Liver (tissue), 9 donors: ENCODE measurements around the gene TTLL4. TPM values are rescaled to one million over a fixed set of nuclear protein-coding genes. Genes with fewer than 3 reads are reported as not detected.

Source experiments
- DNase-seq: peaks from one replicate; pipeline ENCODE4 v3.0.0-alpha.2; 2017; ENCODE audit warnings: low spot score
- H3K27ac ChIP-seq, 2 donors: one replicate each; pipeline ENCODE4 v1.7.0; 2013; ENCODE audit warnings: inconsistent platforms in 2 of 2, low read length in 2 of 2, control low read depth in 1 of 2, low read depth in 1 of 2, mild to moderate bottlenecking in 1 of 2
- H3K27me3 ChIP-seq, 4 donors: one replicate each; pipeline versions ENCODE4 v1.6.1 to v1.7.0; 2013; ENCODE audit warnings: low read length in 3 of 4, inconsistent platforms in 1 of 4, mild to moderate bottlenecking in 1 of 4, moderate library complexity in 1 of 4; ENCODE audit not compliant: control insufficient read depth in 4 of 4, insufficient read depth in 4 of 4
- H3K36me3 ChIP-seq, 4 donors: one replicate each; pipeline versions ENCODE4 v1.6.1 to v1.7.0; 2013; ENCODE audit warnings: low read length in 3 of 4, mild to moderate bottlenecking in 3 of 4, low read depth in 1 of 4, moderate library complexity in 1 of 4; ENCODE audit not compliant: control insufficient read depth in 4 of 4, insufficient read depth in 3 of 4
- H3K4me1 ChIP-seq, 4 donors: one replicate each; pipeline versions ENCODE4 v1.6.1 to v1.7.0; 2013; ENCODE audit warnings: low read length in 3 of 4, mild to moderate bottlenecking in 3 of 4, moderate library complexity in 1 of 4; ENCODE audit not compliant: control insufficient read depth in 4 of 4, insufficient read depth in 4 of 4
- H3K4me3 ChIP-seq, 3 donors: one replicate each; pipeline versions ENCODE4 v1.6.1 to v1.7.0; 2013; ENCODE audit warnings: low read length in 3 of 3, control low read depth in 1 of 3, low read depth in 1 of 3, mild to moderate bottlenecking in 1 of 3
- H3K9ac ChIP-seq, 2 donors: one replicate each; pipeline ENCODE4 v1.7.0; 2013; ENCODE audit warnings: low read length in 2 of 2, mild to moderate bottlenecking in 2 of 2, moderate library complexity in 2 of 2, control low read depth in 1 of 2, low read depth in 1 of 2
- H3K9me3 ChIP-seq, 4 donors: one replicate each; pipeline versions ENCODE4 v1.6.1 to v1.7.0; 2013; ENCODE audit warnings: low read length in 3 of 4; ENCODE audit not compliant: control insufficient read depth in 4 of 4
- EGR1 ChIP-seq, 2 donors: IDR thresholded peaks; 2 replicates each; pipeline ENCODE4 v1.6.1; 2016 to 2018; ENCODE audit warnings: antibody characterized with exemption in 2 of 2, low read depth in 2 of 2
- FOXA2 ChIP-seq: IDR thresholded peaks from 2 replicates; pipeline ENCODE4 v1.6.1; 2016; ENCODE audit warnings: antibody characterized with exemption
- HNF4A ChIP-seq, 2 donors: conservative IDR thresholded peaks; 2 replicates each; pipeline ENCODE4 v1.6.1; 2016; ENCODE audit warnings: antibody characterized with exemption in 2 of 2, mild to moderate bottlenecking in 2 of 2
- HNF4G ChIP-seq: IDR thresholded peaks from 2 replicates; pipeline ENCODE4 v1.6.1; 2016; ENCODE audit warnings: antibody characterized with exemption
- JUND ChIP-seq, 2 donors: IDR thresholded peaks; 2 replicates each; pipeline ENCODE4 v1.6.1; 2016; ENCODE audit warnings: antibody characterized with exemption in 2 of 2
- NR2F2 ChIP-seq: IDR thresholded peaks from 2 replicates; pipeline ENCODE4 v1.6.1; 2016; ENCODE audit warnings: antibody characterized with exemption
- RAD21 ChIP-seq, 2 donors: IDR thresholded peaks; 2 replicates each; pipeline ENCODE4 v1.6.1; 2016; ENCODE audit warnings: antibody characterized with exemption in 2 of 2, mild to moderate bottlenecking in 2 of 2
- RXRA ChIP-seq, 2 donors: IDR thresholded peaks; 2 replicates each; pipeline ENCODE4 v1.6.1; 2017 to 2018; ENCODE audit warnings: antibody characterized with exemption in 2 of 2, mild to moderate bottlenecking in 1 of 2
- SP1 ChIP-seq: IDR thresholded peaks from 2 replicates; pipeline ENCODE4 v1.6.1; 2018; ENCODE audit warnings: antibody characterized with exemption, mild to moderate bottlenecking
- TAF1 ChIP-seq: conservative IDR thresholded peaks from 2 replicates; pipeline ENCODE4 v1.6.1; 2016; ENCODE audit warnings: antibody characterized with exemption, mild to moderate bottlenecking
- YY1 ChIP-seq: IDR thresholded peaks from 2 replicates; pipeline ENCODE4 v1.6.1; 2016; ENCODE audit warnings: antibody characterized with exemption, mild to moderate bottlenecking
- WGBS: extraction: QIAGEN DNeasy Blood & Tissue Kit; methylation state at CpG from one replicate; pipeline ENCODE4 v1.1.7; 2013; 5-methylcytosine and 5-hydroxymethylcytosine counted together
- polyA plus RNA-seq, 2 donors: library from polyadenylated mRNA; stranded (reverse) in 1 of 2; unstranded in 1 of 2; fragments of 200-250 nt in 1 of 2; fragments of >200 nt in 1 of 2; fragmentation: Nextera tagmentation in 1 of 2; extraction: Ambion mirVana in 1 of 2; gene quantifications; one replicate each; pipeline versions ENCODE4 v1.2.1 to v1.2.3, GENCODE V29; 2013 to 2015
- total RNA-seq, 2 donors: library from RNA; depleted of rRNA; stranded (reverse); fragments of >200 nt; gene quantifications; one replicate each; pipeline ENCODE4 v1.2.3, GENCODE V29; 2014
- TF ChIP-seq, protein P1 (sequence below): IDR thresholded peaks from 2 replicates; pipeline ENCODE4 v1.6.1; 2016; ENCODE audit warnings: antibody characterized with exemption
- TF ChIP-seq, protein P2 (sequence below): fragments of 150-350 bp; IDR thresholded peaks from 2 replicates; pipeline ENCODE4 v1.5.1; 2017; ENCODE audit warnings: improper control_type of control experiment, low read depth, low read length; ENCODE audit not compliant: missing input control
- TF ChIP-seq, protein P3 (sequence below): IDR thresholded peaks from 2 replicates; pipeline ENCODE4 v1.6.1; 2016; ENCODE audit warnings: antibody characterized with exemption
- TF ChIP-seq, protein P4 (sequence below): IDR thresholded peaks from 2 replicates; pipeline ENCODE4 v1.6.1; 2016; ENCODE audit warnings: antibody characterized with exemption
- donor health status: healthy.
- donor health status: healthy.
- donor health status: healthy.
- donor health status: healthy.
- donor health status: healthy.

The TTLL4 gene
- total and polyA plus RNA-seq, 4 donors: 5.7 to 14.0 (median 6.6) TPM

DNA sequence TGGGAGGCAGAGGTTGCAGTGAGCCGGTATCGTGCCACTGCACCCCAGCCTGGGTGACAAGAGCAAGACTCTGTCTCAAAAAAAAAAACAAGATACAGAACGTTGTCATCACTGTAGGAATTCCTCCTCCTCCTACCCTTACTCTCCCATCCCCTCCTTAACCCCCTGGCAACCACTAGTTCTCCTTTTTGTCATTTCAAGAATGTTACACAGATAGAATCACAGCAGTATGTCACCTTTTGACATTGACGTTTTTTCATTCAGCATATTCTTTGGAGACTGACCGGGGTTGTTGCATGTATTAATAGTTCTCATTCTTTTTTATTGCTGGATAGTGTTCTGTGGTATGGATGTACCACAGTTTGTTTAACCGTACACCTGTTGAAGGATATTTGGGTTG lies 32.4 kb downstream of the TTLL4 start:
- TF ChIP-seq, protein P1, sequence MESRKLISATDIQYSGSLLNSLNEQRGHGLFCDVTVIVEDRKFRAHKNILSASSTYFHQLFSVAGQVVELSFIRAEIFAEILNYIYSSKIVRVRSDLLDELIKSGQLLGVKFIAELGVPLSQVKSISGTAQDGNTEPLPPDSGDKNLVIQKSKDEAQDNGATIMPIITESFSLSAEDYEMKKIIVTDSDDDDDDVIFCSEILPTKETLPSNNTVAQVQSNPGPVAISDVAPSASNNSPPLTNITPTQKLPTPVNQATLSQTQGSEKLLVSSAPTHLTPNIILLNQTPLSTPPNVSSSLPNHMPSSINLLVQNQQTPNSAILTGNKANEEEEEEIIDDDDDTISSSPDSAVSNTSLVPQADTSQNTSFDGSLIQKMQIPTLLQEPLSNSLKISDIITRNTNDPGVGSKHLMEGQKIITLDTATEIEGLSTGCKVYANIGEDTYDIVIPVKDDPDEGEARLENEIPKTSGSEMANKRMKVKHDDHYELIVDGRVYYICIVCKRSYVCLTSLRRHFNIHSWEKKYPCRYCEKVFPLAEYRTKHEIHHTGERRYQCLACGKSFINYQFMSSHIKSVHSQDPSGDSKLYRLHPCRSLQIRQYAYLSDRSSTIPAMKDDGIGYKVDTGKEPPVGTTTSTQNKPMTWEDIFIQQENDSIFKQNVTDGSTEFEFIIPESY: no peak
- TF ChIP-seq NR2F2: no peak
- no peak for TF ChIP-seq SP1
- no peak for TF ChIP-seq HNF4A (conservative IDR thresholded peaks at IDR 0.05)
- no peak for TF ChIP-seq JUND (IDR thresholded peaks at IDR 0.05)
- no peak for TF ChIP-seq EGR1 (IDR thresholded peaks at IDR 0.05; ENCODE audit: low read depth in 2 of 2)
- no peak for TF ChIP-seq TAF1
- no peak for TF ChIP-seq YY1
- TF ChIP-seq, protein P2, sequence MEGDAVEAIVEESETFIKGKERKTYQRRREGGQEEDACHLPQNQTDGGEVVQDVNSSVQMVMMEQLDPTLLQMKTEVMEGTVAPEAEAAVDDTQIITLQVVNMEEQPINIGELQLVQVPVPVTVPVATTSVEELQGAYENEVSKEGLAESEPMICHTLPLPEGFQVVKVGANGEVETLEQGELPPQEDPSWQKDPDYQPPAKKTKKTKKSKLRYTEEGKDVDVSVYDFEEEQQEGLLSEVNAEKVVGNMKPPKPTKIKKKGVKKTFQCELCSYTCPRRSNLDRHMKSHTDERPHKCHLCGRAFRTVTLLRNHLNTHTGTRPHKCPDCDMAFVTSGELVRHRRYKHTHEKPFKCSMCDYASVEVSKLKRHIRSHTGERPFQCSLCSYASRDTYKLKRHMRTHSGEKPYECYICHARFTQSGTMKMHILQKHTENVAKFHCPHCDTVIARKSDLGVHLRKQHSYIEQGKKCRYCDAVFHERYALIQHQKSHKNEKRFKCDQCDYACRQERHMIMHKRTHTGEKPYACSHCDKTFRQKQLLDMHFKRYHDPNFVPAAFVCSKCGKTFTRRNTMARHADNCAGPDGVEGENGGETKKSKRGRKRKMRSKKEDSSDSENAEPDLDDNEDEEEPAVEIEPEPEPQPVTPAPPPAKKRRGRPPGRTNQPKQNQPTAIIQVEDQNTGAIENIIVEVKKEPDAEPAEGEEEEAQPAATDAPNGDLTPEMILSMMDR: no peak
- TF ChIP-seq RAD21 (IDR thresholded peaks at IDR 0.05): no peak
- no peak for TF ChIP-seq FOXA2
- no peak overlapping the region for H3K4me3 ChIP-seq
- no peak overlapping the region for H3K9ac ChIP-seq
- no peak overlapping the region for H3K27ac ChIP-seq
- no peaks in the 10 kb centered on the region for H3K27me3 ChIP-seq
- no peak for DNase-seq
- WGBS: 89% methylated on average over 6 of the region's 6 CpGs
- H3K4me1 ChIP-seq: peaks cover 0 to 5% (median 0%) of the 10 kb centered on the region in 4 donors
- no peaks in the 10 kb centered on the region for H3K9me3 ChIP-seq
- H3K36me3 ChIP-seq: peaks cover 6 to 33% (median 18%) of the 10 kb centered on the region in 4 donors

DNA sequence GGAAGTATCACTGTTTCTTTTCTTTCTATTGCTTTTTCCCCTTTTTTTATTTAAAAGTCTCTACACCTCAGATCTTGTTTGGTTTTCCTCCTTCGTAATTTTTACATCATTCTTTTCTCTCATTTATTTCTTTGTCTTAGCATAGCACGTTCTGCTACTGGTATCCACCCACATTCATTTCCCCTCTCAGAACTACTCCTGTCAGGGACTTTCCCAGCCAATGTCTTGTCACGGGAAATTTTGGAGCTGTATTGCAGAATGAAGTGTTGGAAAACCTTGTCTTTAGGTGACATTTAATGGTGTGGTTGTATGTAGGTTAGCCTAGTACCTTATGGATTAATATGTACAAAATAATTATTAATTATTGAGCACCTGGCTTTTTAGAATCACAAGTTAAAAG lies 34.0 kb downstream of the TTLL4 start:
- Histone ChIP-seq H3K36me3 (peaks cover 2 to 32% (median 19%) of the 10 kb centered on the region in 4 donors), H3K4me3 (no peak overlapping the region), H3K9ac (no peak overlapping the region), H3K27ac (no peak overlapping the region), H3K9me3 (no peaks in the 10 kb centered on the region), H3K27me3 (no peaks in the 10 kb centered on the region), H3K4me1 (no peaks in the 10 kb centered on the region)
- 80% methylated on average over 3 of the region's 3 CpGs for WGBS
- DNase-seq: no peak
- TF ChIP-seq YY1 (no peak), SP1 (no peak), NR2F2 (no peak), RAD21 (IDR thresholded peaks at IDR 0.05) (no peak), EGR1 (IDR thresholded peaks at IDR 0.05; ENCODE audit: low read depth in 2 of 2) (no peak), RXRA (IDR thresholded peaks at IDR 0.05) (no peak), HNF4G (no peak), TAF1 (no peak)
- TF ChIP-seq, protein P2: no peak
- TF ChIP-seq, protein P3, sequence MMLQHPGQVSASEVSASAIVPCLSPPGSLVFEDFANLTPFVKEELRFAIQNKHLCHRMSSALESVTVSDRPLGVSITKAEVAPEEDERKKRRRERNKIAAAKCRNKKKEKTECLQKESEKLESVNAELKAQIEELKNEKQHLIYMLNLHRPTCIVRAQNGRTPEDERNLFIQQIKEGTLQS: no peak
- TF ChIP-seq, protein P4, sequence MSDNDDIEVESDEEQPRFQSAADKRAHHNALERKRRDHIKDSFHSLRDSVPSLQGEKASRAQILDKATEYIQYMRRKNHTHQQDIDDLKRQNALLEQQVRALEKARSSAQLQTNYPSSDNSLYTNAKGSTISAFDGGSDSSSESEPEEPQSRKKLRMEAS: no peak
